Measurements from ENCODE around the gene TPD52L1.

Gene TPD52L1

GRCh38 chr6:125193208-125193607, 39.6 kb downstream of the TPD52L1 start:
- TF ChIP-seq, protein P1, sequence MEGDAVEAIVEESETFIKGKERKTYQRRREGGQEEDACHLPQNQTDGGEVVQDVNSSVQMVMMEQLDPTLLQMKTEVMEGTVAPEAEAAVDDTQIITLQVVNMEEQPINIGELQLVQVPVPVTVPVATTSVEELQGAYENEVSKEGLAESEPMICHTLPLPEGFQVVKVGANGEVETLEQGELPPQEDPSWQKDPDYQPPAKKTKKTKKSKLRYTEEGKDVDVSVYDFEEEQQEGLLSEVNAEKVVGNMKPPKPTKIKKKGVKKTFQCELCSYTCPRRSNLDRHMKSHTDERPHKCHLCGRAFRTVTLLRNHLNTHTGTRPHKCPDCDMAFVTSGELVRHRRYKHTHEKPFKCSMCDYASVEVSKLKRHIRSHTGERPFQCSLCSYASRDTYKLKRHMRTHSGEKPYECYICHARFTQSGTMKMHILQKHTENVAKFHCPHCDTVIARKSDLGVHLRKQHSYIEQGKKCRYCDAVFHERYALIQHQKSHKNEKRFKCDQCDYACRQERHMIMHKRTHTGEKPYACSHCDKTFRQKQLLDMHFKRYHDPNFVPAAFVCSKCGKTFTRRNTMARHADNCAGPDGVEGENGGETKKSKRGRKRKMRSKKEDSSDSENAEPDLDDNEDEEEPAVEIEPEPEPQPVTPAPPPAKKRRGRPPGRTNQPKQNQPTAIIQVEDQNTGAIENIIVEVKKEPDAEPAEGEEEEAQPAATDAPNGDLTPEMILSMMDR (IDR thresholded peaks at IDR 0.05; ENCODE audit: low read depth, low read length, missing control alignments) = no peak
- no peak for DNase-seq (ENCODE audit: low read depth)
- no peak overlapping the region for H3K4me3 ChIP-seq (ENCODE audit: low read depth, low read length)

- TF ChIP-seq, protein P1 (IDR thresholded peaks at IDR 0.05; ENCODE audit: low read depth, low read length, missing control alignments) = no peak
- DNase-seq (ENCODE audit: low read depth) = no peak
- no peak overlapping the region for H3K4me3 ChIP-seq (ENCODE audit: low read depth, low read length)
Measured at GRCh38 chr6:125194941-125195340, 41.4 kb downstream of the TPD52L1 start.

- TF ChIP-seq, protein P1 (IDR thresholded peaks at IDR 0.05; ENCODE audit: low read depth, low read length, missing control alignments) = no peak
- no peak for DNase-seq (ENCODE audit: low read depth)
- no peak overlapping the region for H3K4me3 ChIP-seq (ENCODE audit: low read depth, low read length)
Measured at GRCh38 chr6:125195526-125195925, 42.0 kb downstream of the TPD52L1 start.

DNA sequence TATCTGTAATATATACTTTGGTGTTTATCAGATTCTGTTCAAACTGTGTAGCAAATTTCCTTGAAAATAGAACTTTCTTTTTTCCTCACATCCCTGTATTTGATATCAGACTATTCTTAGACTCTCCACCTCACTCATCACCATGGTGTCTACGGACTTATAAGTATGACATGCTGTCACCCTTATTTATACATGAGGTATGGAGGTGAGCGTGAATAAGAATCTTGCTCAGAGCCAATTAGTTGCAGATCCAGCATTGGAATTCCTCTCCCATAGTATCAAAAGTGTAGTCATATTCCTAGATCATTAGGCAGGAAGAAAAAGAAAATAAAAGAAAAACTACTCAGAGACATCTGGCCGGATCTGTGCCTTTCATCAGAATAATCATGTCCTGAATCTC, 43.0 kb downstream of the TPD52L1 start:
- no peak overlapping the region for H3K4me3 ChIP-seq (ENCODE audit: low read depth, low read length)
- TF ChIP-seq, protein P1 (IDR thresholded peaks at IDR 0.05; ENCODE audit: low read depth, low read length, missing control alignments) = no peak
- no peak for DNase-seq (ENCODE audit: low read depth)

- TF ChIP-seq, protein P1 (IDR thresholded peaks at IDR 0.05; ENCODE audit: low read depth, low read length, missing control alignments) = no peak
- no peak overlapping the region for H3K4me3 ChIP-seq (ENCODE audit: low read depth, low read length)
- DNase-seq (ENCODE audit: low read depth) = no peak
Measured at GRCh38 chr6:125197795-125198269, 44.3 kb downstream of the TPD52L1 start.

DNA sequence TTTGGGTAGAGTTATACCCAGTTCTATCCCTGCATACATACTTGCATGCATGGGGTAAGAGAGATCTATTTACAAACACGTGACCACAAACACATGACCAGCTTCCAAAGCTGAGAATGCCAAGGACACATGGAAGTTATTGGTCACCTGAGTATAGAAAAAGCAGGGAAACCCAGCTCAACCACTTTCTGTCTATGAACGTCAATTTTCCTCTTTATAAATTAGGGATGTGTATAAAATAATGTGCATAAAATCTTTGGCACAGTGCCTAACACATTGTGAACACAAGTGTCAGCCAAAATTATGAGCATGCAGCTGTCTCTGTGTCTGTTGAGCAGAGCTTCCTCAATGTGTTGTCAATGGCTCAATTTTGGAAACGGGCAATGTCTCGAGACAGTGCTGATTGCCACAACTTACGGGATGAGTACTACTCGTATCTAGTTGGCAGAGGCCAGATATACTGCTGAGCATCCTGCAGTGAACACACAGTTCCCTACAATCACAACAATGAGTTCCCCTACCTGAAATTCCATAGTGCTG, 44.9 kb downstream of the TPD52L1 start:
- H3K4me3 ChIP-seq (ENCODE audit: low read depth, low read length) = no peak overlapping the region
- no peak for DNase-seq (ENCODE audit: low read depth)
- TF ChIP-seq, protein P1 (IDR thresholded peaks at IDR 0.05; ENCODE audit: low read depth, low read length, missing control alignments) = no peak

GRCh38 chr6:125200941-125201340, 47.4 kb downstream of the TPD52L1 start:
- TF ChIP-seq, protein P1 (IDR thresholded peaks at IDR 0.05; ENCODE audit: low read depth, low read length, missing control alignments) = no peak
- H3K4me3 ChIP-seq (ENCODE audit: low read depth, low read length) = no peak overlapping the region

More at GRCh38 chr6:125200941-125201340, 47.4 kb downstream of the TPD52L1 start:
- DNase-seq (ENCODE audit: low read depth) = no peak

Data from GM12864 (cell line).